Erythroblast (primary cell): ENCODE results near the gene CP.

Experiments used
- GATA1 ChIP-seq: IDR thresholded peaks from 2 replicates; pipeline ENCODE4 v1.6.1; 2011; ENCODE audit warnings: low read depth, mild to moderate bottlenecking, control low read depth, low read length, moderate library complexity
- POLR2A ChIP-seq: IDR thresholded peaks from 2 replicates; pipeline ENCODE4 v1.6.1; 2011; ENCODE audit warnings: mild to moderate bottlenecking, low read length

DNA sequence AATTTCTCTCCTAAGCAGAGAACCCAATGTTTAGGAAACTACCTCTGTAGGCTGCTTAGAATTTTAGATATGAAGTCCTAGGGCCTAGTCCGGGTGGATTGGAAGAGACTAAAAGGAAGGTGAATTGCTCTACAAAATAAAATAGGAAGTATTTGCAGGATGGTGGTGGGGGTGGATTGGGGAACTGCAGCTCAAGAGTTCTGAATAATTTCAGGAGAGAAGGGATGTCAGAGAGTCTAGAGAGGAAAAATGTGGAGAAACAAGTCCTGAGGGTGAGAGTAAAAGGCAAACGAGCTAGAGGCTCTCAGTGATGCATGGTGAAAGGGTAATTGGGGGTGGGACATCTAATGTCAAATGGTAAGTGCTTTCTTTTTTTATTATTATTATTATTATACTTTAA, 10.2 kb upstream of the CP start:
- TF ChIP-seq POLR2A (no peak), GATA1 (no peak)
